DOHH2 (cell line): Measurements from ENCODE around the gene TEPSIN.

Source experiments
- H3F3A ChIP-seq: fragments of 200-600 bp; sonication (generic), shearing (Covaris generic); 2 replicates; pipeline ENCODE4 v1.6.0; 2016; ENCODE audit warnings: antibody characterized with exemption, mild to moderate bottlenecking; ENCODE audit not compliant: control insufficient read depth, insufficient read depth
- H3K27ac ChIP-seq: fragments of 200-600 bp; sonication (generic); 2 replicates; pipeline ENCODE4 v1.5.1; 2014; ENCODE audit warnings: low read depth, mild to moderate bottlenecking, low read length, moderate library complexity
- H3K27me3 ChIP-seq: fragments of 200-600 bp; sonication (generic); 2 replicates; pipeline ENCODE4 v1.6.1; 2014; ENCODE audit warnings: mild to moderate bottlenecking, low read length, mixed read lengths; ENCODE audit not compliant: control insufficient read depth
- H3K36me3 ChIP-seq: fragments of 200-600 bp; sonication (generic); 2 replicates; pipeline ENCODE4 v1.6.1; 2014; ENCODE audit warnings: mild to moderate bottlenecking, low read length, moderate library complexity, mixed read lengths; ENCODE audit not compliant: control insufficient read depth
- H3K4me1 ChIP-seq: fragments of 200-600 bp; sonication (generic); 2 replicates; pipeline ENCODE4 v1.6.1; 2014; ENCODE audit warnings: mild to moderate bottlenecking, low read length, mixed read lengths; ENCODE audit not compliant: control insufficient read depth
- H3K4me2 ChIP-seq: fragments of 200-600 bp; sonication (generic); 2 replicates; pipeline ENCODE4 v1.6.0; 2014; ENCODE audit warnings: mild to moderate bottlenecking, low read length, moderate library complexity
- H3K4me3 ChIP-seq: fragments of 200-600 bp; sonication (generic); 2 replicates; pipeline ENCODE4 v1.5.1; 2014; ENCODE audit warnings: mild to moderate bottlenecking, low read length, mixed read lengths
- H3K79me2 ChIP-seq: fragments of 200-600 bp; sonication (generic); 2 replicates; pipeline ENCODE4 v1.6.1; 2014; ENCODE audit warnings: mild to moderate bottlenecking, low read length, mixed read lengths; ENCODE audit not compliant: control insufficient read depth
- H3K9me2 ChIP-seq: fragments of 200-600 bp; sonication (generic); replicated peaks from 2 replicates; pipeline ENCODE4 v1.6.1; 2014; ENCODE audit warnings: mild to moderate bottlenecking, low read length, mixed read lengths; ENCODE audit not compliant: control insufficient read depth
- H3K9me3 ChIP-seq: fragments of 200-600 bp; sonication (generic); 2 replicates; pipeline ENCODE4 v1.6.1; 2014; ENCODE audit warnings: antibody characterized with exemption, low read length, mixed read lengths; ENCODE audit not compliant: control insufficient read depth, insufficient read depth
- H4K20me1 ChIP-seq: fragments of 200-600 bp; sonication (generic); 2 replicates; pipeline ENCODE4 v1.6.0; 2014; ENCODE audit warnings: low read depth, mild to moderate bottlenecking, antibody characterized with exemption, low read length, moderate library complexity; ENCODE audit not compliant: control insufficient read depth, insufficient read depth
- EZH2phosphoT487 ChIP-seq: fragments of 200-600 bp; sonication (generic); IDR thresholded peaks from 2 replicates; pipeline ENCODE4 v1.6.1; 2017; ENCODE audit warnings: borderline replicate concordance, mild to moderate bottlenecking, antibody characterized with exemption, low read length, moderate library complexity, mixed read lengths
- TF ChIP-seq, protein P1 (sequence below): fragments of 200-600 bp; sonication (generic); IDR thresholded peaks from one replicate; pipeline ENCODE4 v1.5.1; 2014; ENCODE audit warnings: antibody characterized with exemption, mild to moderate bottlenecking, low read depth, low read length; ENCODE audit not compliant: poor library complexity, severe bottlenecking

TEPSIN gene

DNA sequence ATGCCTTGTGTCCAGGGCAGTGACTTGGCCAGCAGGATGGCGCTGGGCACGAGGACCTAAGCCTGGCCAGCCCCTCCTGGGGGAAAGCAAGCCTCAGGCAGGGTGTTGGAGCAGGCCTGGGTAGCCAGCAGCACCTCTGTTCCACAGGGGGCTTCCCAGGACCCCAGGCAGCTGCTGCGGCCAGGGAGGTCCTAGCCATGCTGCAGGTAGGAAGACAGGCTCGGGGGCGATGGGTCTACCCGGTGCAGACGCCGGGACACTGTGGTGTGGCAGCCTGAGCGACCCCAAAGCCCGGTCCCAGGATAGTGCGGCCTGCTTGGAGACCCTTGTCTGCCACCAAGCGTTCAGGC is 50.4 kb downstream of the TEPSIN start:
- no peaks in the 10 kb centered on the region for H3K36me3 ChIP-seq
- no peak overlapping the region for H3K4me3 ChIP-seq
- no peaks in the 10 kb centered on the region for H3K9me3 ChIP-seq
- H3K79me2 ChIP-seq = no peaks in the 10 kb centered on the region
- no peak for TF ChIP-seq EZH2phosphoT487
- TF ChIP-seq, protein P1, sequence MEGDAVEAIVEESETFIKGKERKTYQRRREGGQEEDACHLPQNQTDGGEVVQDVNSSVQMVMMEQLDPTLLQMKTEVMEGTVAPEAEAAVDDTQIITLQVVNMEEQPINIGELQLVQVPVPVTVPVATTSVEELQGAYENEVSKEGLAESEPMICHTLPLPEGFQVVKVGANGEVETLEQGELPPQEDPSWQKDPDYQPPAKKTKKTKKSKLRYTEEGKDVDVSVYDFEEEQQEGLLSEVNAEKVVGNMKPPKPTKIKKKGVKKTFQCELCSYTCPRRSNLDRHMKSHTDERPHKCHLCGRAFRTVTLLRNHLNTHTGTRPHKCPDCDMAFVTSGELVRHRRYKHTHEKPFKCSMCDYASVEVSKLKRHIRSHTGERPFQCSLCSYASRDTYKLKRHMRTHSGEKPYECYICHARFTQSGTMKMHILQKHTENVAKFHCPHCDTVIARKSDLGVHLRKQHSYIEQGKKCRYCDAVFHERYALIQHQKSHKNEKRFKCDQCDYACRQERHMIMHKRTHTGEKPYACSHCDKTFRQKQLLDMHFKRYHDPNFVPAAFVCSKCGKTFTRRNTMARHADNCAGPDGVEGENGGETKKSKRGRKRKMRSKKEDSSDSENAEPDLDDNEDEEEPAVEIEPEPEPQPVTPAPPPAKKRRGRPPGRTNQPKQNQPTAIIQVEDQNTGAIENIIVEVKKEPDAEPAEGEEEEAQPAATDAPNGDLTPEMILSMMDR = no peak
- H3K9me2 ChIP-seq = no peaks in the 10 kb centered on the region
- H3F3A ChIP-seq = no peaks in the 10 kb centered on the region
- no peaks in the 10 kb centered on the region for H3K27me3 ChIP-seq
- no peaks in the 10 kb centered on the region for H3K4me1 ChIP-seq
- no peaks in the 10 kb centered on the region for H4K20me1 ChIP-seq
- H3K27ac ChIP-seq = no peak overlapping the region
- H3K4me2 ChIP-seq = no peak overlapping the region

DNA sequence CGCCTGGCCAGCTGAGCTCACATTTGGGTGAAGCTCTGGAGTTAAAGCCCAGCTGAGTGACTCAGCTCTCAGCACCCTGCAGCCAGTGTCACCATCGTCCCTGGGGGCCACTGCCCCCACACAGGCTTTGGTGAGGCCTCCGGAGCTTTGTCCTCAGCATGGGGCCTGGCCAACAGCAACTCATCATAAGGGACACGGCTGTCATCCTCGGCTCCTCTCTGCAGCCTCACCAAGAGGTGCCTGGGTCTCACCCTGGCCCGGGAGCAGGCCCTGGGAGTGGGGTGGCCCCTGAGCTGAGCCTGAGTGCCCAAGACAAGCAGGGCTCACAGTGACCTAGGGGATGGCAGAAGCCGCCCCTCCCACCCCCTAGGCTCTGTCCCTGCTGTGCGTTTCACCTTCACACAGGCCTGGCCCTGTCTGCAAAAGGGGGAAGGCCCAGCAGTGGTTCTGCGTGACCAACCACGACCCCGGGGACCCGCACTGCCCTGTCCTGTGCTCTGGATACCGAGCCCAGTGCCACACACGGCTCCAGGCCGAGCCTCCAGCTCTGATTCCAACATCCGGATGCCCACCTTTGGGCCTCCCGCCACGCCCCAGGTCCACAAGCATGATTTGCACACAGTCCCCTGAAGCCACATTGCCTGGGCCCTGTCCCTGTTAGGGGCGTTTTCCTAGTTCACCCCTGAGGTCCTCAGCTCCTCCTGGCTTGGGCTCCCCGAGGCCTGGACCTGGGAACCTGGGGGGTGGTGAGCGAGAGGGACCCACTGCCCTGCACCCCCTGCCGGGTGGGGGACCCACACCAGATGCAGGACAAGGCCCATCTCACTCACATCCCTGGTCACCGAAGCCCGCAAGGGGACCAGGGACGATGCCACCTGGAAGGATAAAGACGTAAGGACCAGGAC is 51.0 kb downstream of the TEPSIN start:
- H3K27ac ChIP-seq = no peak overlapping the region
- no peak for TF ChIP-seq EZH2phosphoT487
- TF ChIP-seq, protein P1 = no peak
- H4K20me1 ChIP-seq = no peaks in the 10 kb centered on the region
- no peaks in the 10 kb centered on the region for H3K9me3 ChIP-seq
- H3K27me3 ChIP-seq = no peaks in the 10 kb centered on the region
- no peak overlapping the region for H3K4me2 ChIP-seq
- no peaks in the 10 kb centered on the region for H3K79me2 ChIP-seq
- H3K9me2 ChIP-seq = no peaks in the 10 kb centered on the region
- no peaks in the 10 kb centered on the region for H3K36me3 ChIP-seq
- H3F3A ChIP-seq = no peaks in the 10 kb centered on the region
- H3K4me1 ChIP-seq = no peaks in the 10 kb centered on the region
- H3K4me3 ChIP-seq = no peak overlapping the region

DNA sequence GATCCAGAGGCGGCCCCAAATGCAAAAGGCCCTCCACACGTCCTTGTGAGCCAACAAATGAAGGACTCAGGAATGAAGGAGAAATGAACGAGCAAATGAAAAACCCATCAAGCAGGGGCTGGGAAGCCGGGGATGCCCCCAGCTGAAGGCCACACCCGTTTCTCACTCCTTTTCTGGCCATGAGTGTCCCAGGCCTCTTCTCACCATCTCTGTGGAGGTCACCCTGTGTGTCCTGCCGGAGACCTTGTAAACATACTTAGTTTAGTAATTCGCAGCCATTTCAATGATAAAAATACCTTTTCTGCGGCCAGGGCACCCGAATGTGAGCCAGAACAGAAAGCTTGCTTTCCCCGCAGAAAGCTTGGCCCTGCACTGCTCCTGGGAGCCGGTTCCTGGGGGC is 51.7 kb downstream of the TEPSIN start:
- Histone ChIP-seq H3F3A (no peaks in the 10 kb centered on the region), H3K4me3 (no peak overlapping the region), H3K27me3 (no peaks in the 10 kb centered on the region), H3K9me3 (no peaks in the 10 kb centered on the region), H3K4me1 (no peaks in the 10 kb centered on the region), H3K79me2 (no peaks in the 10 kb centered on the region), H3K27ac (no peak overlapping the region), H3K9me2 (no peaks in the 10 kb centered on the region), H3K36me3 (no peaks in the 10 kb centered on the region), H3K4me2 (no peak overlapping the region), H4K20me1 (no peaks in the 10 kb centered on the region)
- TF ChIP-seq, protein P1 = no peak
- no peak for TF ChIP-seq EZH2phosphoT487
